ENCODE measurements around the gene ARID3A. TPM values are rescaled to one million over a fixed set of nuclear protein-coding genes. Genes with fewer than 3 reads are reported as not detected.

ARID3A gene
- total and polyA plus RNA-seq, 2 of the 8 experiments (the other 6 are each of a cell fraction or from before 2014, with no cell fraction given): 40.5 to 77.4 TPM

GRCh38 chr19:892894-893689 lies 32.7 kb upstream of the ARID3A start, which contains the start of the genes MED16 and RNU6-9 (continued):
- TF ChIP-seq, protein P1, sequence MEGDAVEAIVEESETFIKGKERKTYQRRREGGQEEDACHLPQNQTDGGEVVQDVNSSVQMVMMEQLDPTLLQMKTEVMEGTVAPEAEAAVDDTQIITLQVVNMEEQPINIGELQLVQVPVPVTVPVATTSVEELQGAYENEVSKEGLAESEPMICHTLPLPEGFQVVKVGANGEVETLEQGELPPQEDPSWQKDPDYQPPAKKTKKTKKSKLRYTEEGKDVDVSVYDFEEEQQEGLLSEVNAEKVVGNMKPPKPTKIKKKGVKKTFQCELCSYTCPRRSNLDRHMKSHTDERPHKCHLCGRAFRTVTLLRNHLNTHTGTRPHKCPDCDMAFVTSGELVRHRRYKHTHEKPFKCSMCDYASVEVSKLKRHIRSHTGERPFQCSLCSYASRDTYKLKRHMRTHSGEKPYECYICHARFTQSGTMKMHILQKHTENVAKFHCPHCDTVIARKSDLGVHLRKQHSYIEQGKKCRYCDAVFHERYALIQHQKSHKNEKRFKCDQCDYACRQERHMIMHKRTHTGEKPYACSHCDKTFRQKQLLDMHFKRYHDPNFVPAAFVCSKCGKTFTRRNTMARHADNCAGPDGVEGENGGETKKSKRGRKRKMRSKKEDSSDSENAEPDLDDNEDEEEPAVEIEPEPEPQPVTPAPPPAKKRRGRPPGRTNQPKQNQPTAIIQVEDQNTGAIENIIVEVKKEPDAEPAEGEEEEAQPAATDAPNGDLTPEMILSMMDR (IDR thresholded peaks at IDR 0.05; ENCODE audit: control extremely low read depth in 1 of 3, insufficient read depth in 1 of 3, low read depth in 1 of 3, low read length in 3 of 3): no peak
- TF ChIP-seq NRF1 (IDR thresholded peaks at IDR 0.05; ENCODE audit: low read depth, low read length) (peak; percentile 22; the same call in 1 of the 2 replicates), MAFK (IDR thresholded peaks at IDR 0.05; ENCODE audit: low read depth, low read length) (no peak; the same call in 1 of the 2 replicates), SP1 (IDR thresholded peaks at IDR 0.05; ENCODE audit: low read depth, low read length) (peak; percentile 28; the same call in 1 of the 2 replicates), SIX5 (IDR thresholded peaks at IDR 0.05; ENCODE audit: low read depth, low read length) (no peak), POLR2A (IDR thresholded peaks at IDR 0.05; ENCODE audit: control extremely low read depth in 1 of 2, low read depth in 2 of 2, low read length in 2 of 2) (peak in 1 of 2 experiments; percentile 85; a peak in 2 of 3 replicates), ZNF274 (IDR thresholded peaks at IDR 0.05; ENCODE audit: borderline replicate concordance, extremely low read depth, low read length) (no peak), CREB1 (IDR thresholded peaks at IDR 0.05) (no peak), JUN (IDR thresholded peaks at IDR 0.05; ENCODE audit: low read depth, low read length) (no peak), TAF7 (optimal IDR thresholded peaks at IDR 0.05; ENCODE audit: borderline replicate concordance, low read depth, low read length) (peak; percentile 43), TAF1 (IDR thresholded peaks at IDR 0.05; ENCODE audit: low read depth, low read length) (peak; percentile 80), POU5F1 (IDR thresholded peaks at IDR 0.05; ENCODE audit: low read depth, low read length) (no peak), HDAC6 (IDR thresholded peaks at IDR 0.05; ENCODE audit: low read depth, low read length) (no peak), BACH1 (IDR thresholded peaks at IDR 0.05; ENCODE audit: low read length) (peak; percentile 67), TEAD4 (IDR thresholded peaks at IDR 0.05; ENCODE audit: low read depth, low read length) (peak; percentile 55; the same call in 1 of the 2 replicates), EZH2 (IDR thresholded peaks at IDR 0.05; ENCODE audit: low read depth, low read length, severe bottlenecking) (no peak), PHF8 (conservative IDR thresholded peaks at IDR 0.05; ENCODE audit: low read depth, low read length) (peak; percentile 98), HDAC2 (IDR thresholded peaks at IDR 0.05; ENCODE audit: borderline replicate concordance in 1 of 2, low read depth in 2 of 2, low read length in 2 of 2) (no peak), YY1 (IDR thresholded peaks at IDR 0.05; ENCODE audit: low read depth, low read length) (peak; percentile 95), KDM1A (IDR thresholded peaks at IDR 0.05; ENCODE audit: borderline replicate concordance, low read length) (no peak), FOSL1 (IDR thresholded peaks at IDR 0.05; ENCODE audit: insufficient read depth, low read depth, low read length) (no peak)
